GOT3 (cell line): ENCODE results near the gene CRCP.
"Not testable (repeated sequence)": the region's sequence is repeated elsewhere in the genome, so short reads cannot be mapped to it uniquely, and the experiment has no call there.

Source experiments
- DNase-seq: peaks from one replicate; lab custom pipeline; 2025; ENCODE audit warnings: mixed read lengths; lab: John Stamatoyannopoulos, UW

Gene CRCP

DNA sequence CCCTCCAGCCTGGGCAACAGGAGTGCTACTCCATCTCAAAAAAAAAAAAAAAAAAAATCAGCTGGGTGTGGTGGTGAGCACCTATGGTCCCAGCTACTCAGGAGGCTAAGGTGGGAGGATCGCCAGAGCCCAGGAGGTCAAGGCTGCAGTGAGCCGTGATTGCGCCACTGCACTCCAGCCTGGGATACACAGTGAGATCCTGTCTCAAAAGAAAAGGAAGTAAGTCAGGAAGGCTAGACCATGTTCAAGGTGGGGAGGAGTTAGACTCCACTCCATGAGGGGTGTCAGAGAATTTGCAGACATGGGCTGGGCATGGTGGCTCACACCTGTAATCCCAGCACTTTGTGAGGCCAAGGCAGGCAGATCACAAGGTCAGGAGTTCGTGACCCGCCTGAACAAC is 6.2 kb upstream of the CRCP start:
- not testable (repeated sequence) for DNase-seq

DNA sequence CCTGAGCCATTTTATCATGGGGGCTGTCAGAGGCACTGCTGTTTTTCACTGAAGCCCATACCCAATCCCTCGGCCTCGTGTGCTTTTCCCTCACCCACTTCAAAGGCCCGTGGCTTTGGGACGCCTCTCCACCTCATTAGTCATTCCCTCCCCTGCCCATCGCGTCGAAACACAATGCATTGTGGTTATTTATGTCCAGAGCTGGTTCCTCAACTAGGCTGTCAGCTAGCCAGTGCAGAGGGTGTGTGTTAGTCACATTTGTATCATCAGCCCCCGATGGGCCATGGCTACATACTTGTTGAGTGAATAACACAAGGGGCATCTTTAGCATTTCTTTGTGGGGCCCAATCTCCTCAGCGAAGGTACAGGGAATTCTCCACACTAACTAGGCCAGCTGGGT is 3.8 kb upstream of the CRCP start:
- DNase-seq = peak; percentile 22

DNA sequence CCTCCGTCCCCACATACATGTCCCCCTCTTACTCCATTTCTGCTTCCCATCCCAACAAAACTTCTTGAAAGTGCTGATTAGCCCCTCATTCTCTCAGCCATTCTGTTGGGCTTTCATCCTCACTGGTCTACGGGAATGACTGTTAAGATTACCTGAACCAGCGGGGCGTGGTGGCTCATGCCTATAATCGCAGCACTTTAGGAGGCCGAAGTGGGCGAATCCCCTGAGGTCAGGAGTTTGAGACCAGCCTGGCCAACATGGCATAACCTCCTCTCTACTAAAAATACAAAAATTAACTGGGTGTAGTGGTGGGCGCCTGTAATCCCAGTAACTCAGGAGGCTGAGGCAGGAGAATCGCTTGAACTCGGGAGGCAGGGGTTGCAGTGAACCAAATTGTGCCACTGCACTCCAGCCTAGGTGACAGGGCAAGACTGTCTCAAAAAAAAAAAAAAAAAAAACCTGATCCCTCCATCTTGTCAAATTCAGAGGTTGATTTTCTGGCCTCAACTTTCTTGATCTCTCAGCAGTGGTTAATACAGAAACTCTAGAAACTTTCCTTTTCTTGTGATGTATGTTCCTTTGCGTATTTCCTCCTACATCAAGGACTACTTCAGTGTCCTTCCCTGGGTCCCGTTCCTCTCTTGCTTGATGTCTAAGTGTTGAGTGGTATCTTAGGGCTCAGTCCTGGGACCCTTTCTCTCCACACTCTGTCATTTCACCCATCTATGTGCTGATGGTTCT is 2.2 kb downstream of the CRCP start:
- not testable (repeated sequence) for DNase-seq

- DNase-seq = no peak
Measured at GRCh38 chr7:66118603-66119002, 4.0 kb downstream of the CRCP start.

DNA sequence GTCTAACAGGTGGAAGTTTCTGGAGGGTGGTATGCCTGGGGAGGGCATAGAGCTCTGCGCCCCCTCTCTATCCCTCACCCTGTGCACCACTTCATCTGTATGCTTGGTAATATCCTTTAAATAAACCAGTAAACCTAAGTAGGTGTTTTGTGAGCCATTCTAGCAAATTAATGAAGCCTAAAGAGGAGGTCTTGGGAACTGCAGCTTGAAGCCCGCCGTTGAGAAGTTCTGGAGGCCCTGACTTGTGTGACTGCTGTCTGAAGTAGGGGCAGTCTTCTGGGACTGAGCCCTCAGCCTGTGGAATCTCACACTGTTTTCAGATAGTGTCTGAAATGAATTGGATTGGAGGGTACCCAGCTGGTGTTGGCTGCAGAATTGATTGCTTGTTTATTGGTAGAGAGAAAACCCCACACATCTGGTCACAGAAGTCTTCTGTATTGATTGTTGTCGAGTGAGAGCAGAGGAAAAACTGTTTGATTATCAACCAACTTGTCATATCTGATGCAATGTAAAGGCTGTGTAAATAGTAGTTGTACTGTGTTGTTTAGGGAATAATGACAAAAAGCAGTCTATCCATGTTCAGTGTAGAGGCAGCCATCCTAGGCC is 4.7 kb downstream of the CRCP start:
- DNase-seq = no peak

- DNase-seq = no peak
Measured at GRCh38 chr7:66123175-66123528, 8.5 kb downstream of the CRCP start.

DNA sequence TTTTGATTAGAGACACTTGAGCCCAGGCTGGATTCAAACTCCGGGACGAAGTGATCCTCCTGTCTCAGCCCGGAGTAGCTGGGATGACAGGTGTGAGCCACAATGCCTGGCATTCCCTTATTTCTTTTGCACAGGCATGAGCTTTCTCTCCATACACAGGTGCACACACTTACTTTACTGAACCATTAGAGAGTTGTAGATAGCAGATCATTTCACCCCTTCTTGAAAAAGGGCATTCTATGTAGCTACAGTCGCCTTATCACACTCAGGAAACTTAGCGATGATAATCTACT is 9.9 kb downstream of the CRCP start:
- not testable (repeated sequence) for DNase-seq

- no peak for DNase-seq
Measured at GRCh38 chr7:66125052-66125694, 10.5 kb downstream of the CRCP start.

- not testable (repeated sequence) for DNase-seq
Measured at GRCh38 chr7:66125781-66126352, 11.2 kb downstream of the CRCP start.

- DNase-seq = not testable (repeated sequence)
Measured at GRCh38 chr7:66127172-66127571, 12.5 kb downstream of the CRCP start.

DNA sequence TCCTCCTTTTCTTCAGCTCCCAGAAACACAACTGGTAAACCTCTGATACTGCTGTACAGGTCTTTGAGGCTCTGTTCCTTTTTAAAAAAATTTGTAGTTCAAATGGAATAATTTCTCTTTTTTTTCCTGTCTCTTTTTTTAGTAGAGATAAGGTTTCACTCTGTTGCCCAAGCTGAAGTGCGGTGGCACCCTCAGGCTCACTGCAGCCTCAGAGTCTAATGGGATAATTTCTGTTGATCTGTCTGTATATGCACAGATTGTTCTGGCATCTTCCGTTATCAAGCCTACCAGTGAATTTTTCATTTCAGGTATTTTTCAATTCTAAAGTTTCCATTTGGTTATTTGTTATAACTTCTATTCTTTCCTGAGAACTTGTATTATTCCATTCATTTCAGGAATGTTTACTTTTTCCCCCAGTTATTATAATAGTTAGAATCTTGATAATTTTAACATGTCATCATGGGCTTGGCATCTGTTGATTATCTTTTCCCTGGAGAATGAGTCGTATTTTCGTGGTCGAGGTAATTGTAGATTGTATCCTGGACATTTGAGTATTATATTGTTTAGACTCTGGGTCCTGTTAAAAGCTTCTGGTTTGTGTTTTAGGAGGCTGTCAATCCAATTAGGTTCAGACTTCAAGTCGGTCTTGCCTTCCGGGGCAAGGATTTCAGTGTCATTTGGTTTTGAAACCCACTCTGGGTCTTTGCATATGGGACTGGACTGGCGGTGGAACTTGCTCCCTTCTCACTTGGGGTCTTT is 24.5 kb downstream of the CRCP start:
- DNase-seq = no peak

DNA sequence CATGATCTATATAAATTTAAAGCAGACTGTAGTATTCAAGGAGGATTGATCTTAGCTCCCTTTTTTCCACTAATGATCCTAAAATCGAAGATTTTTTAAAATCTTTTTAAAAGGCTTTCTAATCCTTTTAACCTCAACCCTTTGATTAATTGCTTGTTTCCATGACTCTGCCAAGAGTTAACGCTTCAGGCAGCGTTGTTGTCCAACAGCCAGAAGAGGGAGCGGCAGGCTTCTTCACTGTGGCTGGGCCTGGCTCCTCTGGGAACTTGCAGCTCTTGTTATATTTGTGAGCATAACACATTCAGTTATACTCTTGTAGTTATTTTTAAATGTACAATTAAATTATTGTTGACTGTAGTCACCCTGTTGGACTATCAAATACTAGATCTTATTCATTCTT is 26.3 kb downstream of the CRCP start:
- DNase-seq = no peak

DNA sequence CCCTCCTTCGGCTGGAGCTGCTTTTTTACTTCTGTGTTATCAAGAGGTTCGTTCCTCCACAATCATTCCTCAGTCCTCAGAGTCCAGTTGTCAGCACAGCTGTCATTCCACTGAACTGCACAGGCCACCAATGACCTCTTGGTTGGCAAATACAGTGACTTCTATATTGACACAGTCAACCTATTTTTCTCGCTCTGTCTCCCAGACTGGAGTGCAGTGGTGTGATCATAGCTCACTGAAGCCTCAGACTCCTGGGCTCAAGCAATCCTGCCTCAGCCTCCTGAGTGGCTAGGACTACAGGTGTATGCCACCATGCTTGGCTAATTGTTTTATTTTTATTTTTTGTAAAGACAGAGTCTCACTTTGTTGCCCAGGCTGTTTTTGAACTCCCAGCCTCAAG is 27.7 kb downstream of the CRCP start:
- DNase-seq = no peak

DNA sequence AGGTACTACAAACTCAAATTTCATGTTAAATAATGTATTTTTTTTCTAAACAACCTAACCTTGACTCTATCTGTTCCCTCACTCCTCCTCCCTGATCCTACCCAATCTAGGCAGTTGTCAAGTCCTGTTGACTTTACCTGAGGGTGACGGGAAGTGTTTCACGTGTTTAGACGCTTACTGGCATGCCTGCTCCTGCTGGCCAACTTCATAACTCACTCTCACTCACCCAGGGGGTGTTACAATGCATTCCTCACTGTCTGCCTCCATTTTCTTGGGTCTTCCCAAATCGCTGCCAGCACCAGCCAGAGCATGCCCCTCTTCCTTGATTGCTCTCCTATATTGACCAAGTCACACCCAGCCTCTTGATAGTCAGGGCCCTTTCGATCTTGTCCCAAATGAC is 28.3 kb downstream of the CRCP start:
- no peak for DNase-seq

DNA sequence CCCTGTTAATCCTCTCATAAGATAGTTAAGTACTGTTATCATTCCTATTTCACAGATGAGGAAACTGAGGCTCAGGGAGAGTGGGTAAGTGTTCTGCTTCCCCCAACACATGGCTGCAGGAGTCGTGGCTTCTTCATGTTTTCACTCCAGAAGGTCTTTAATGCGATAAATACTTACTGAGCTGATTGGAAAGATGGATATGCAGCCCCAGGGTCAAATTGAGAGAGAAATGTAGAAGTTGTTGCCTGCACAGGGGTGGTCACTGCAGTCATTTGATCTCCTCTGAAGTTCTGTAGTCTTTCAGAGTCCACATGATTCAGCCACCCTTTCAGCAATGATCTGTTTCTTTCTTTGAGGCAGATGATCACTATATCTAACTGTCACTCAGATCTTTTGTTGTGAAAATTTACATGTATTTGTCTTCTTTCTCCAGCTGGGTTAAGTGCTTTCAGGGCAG is 29.3 kb downstream of the CRCP start:
- DNase-seq = no peak

GRCh38 chr7:66145400-66146104 is 30.9 kb downstream of the CRCP start:
- no peak for DNase-seq

DNA sequence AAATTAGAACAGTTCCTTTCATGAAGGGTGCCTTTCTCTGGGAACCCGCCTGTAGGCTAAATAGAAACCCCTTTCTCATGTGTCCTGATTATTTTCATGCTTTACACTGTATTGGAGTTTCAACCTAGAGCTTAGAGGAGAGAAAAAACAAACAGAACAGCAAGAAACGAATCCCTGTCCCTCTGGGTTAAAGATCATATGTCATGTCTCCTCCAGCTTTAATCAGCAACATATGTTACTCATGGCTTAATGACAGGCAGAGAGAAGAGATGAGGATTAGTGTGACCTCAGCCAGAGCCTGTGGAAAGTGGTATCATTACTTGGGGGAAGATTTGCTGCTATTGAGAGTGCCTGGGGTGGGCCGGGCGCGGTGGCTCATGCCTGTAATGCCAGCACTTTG is 32.1 kb downstream of the CRCP start:
- DNase-seq = no peak

DNA sequence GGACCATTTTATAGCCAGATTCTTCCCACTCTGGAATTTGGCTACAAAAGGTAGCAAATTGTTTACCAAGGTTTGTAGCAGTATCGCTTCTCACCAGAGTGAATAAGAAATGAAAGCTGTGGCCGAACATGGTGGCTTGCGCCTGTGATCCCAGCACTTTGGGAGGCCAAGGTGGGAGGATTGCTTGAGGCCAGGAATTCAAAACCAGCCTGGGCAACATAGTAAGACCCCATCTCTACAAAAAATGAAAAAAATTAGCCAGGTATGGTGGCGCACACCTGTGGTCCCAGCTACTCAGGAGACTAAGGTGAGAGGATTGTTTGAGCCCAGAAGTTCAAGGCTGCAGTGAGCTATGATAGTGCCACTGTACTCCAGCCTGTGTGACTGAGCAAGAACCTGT is 33.0 kb downstream of the CRCP start:
- DNase-seq = not testable (repeated sequence)

- DNase-seq = no peak
Measured at GRCh38 chr7:66150471-66150870, 35.8 kb downstream of the CRCP start.

DNA sequence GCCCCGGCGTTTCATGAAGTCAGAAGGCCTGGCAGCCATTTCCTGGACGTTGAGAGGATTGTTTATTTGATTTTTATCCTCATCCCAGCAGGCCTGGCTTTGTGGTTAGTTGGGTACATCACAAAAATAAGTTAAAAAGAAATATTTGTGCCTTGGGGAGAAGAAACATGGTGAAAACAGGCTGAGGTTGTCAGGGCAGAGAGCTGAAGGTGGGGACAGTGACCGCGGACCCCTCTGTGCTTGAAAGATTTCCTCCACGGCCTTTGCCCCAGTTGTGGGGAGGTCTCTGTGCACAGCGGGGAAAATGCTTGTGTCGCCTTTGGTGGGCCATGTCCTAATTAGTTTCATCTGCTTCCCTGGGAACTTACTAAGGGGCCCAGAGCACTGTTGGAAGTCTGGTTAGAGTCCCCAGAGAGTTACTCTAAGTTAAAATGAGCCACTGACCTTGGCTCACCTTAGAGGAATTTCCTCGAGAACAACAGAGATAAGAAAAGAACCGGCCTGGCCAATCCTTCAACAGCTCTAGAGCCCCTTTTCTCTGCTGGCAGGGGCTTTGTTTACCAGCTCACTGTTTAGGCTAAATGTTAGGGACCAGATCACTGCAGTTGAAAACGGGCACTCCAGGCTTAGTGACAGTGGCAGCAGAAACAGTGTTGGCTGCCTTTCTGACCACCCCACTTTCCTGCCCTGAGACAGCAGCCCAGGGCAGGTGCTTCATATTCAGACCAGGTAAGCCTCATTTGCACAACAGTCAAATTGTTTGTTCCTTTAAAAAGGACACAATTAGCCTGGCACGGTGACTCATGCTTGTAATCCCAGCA is 37.9 kb downstream of the CRCP start:
- no peak for DNase-seq

DNA sequence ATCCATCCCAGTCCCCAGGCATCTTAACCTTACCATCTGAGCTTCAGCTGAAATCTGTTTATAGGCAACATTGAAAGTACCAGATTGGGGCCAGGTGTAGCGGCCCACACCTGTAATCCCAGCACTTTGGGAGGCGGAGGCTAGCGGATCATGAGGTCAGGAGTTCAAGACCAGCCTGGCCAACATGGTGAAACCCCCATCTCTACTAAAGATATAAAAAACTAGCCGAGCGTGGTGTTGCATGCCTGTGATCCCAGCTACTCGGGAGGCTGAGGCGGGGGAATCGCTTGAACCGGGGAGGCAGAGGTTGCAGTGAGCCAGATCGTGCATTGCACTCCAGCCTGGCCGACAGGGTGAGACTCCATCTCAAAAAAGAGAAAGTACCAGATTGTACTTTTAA is 39.0 kb downstream of the CRCP start:
- DNase-seq = no peak
